Vagina (tissue), 2 donors: ENCODE measurements around the gene RRAS.

Experiments used
- POLR2A ChIP-seq, 2 donors: fragments of 450-650 bp; IDR thresholded peaks; one replicate each; pipeline ENCODE4 v1.6.1; 2017; ENCODE audit warnings: antibody characterized with exemption in 2 of 2, mild to moderate bottlenecking in 2 of 2, moderate library complexity in 2 of 2
- POLR2AphosphoS5 ChIP-seq, 2 donors: sonication (generic); formaldehyde crosslinking; IDR thresholded peaks; one replicate each; pipeline ENCODE4 v1.9.0; 2017; ENCODE audit warnings: antibody characterized with exemption in 2 of 2, mild to moderate bottlenecking in 2 of 2, low read depth in 1 of 2; ENCODE audit not compliant: insufficient read depth in 1 of 2
- TF ChIP-seq, protein P1 (sequence below), 3 experiments: fragments of 450-650 bp in 2 of 3; fragments of 200-600 bp in 1 of 3; sonication (generic) in 1 of 3; IDR thresholded peaks; one replicate each; pipeline ENCODE4 v1.5.1; 2017 to 2019; ENCODE audit warnings: antibody characterized with exemption in 3 of 3, mild to moderate bottlenecking in 2 of 3, moderate library complexity in 2 of 3

DNA sequence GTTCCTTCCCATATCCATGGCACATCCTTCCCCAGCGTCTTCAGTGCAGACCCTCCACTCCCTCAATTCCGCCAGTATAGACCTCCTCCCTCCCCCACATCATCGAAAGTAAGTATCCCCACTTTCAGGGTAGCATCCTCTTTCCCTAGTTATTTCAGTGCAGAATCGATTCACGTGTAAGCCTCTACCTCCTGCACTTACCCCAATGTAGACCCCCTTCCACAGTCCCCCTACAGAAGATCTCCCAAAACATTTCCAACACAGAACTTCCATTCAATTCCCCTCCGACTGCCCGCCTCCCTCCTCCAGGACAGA is 25.1 kb upstream of the RRAS start:
- TF ChIP-seq, protein P1, sequence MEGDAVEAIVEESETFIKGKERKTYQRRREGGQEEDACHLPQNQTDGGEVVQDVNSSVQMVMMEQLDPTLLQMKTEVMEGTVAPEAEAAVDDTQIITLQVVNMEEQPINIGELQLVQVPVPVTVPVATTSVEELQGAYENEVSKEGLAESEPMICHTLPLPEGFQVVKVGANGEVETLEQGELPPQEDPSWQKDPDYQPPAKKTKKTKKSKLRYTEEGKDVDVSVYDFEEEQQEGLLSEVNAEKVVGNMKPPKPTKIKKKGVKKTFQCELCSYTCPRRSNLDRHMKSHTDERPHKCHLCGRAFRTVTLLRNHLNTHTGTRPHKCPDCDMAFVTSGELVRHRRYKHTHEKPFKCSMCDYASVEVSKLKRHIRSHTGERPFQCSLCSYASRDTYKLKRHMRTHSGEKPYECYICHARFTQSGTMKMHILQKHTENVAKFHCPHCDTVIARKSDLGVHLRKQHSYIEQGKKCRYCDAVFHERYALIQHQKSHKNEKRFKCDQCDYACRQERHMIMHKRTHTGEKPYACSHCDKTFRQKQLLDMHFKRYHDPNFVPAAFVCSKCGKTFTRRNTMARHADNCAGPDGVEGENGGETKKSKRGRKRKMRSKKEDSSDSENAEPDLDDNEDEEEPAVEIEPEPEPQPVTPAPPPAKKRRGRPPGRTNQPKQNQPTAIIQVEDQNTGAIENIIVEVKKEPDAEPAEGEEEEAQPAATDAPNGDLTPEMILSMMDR (IDR thresholded peaks at IDR 0.05), result no peak
- TF ChIP-seq POLR2A (IDR thresholded peaks at IDR 0.05), result no peak
- TF ChIP-seq POLR2AphosphoS5 (IDR thresholded peaks at IDR 0.05; ENCODE audit: insufficient read depth in 1 of 2, low read depth in 1 of 2), result no peak
